Stimulated activated CD8-positive, alpha-beta memory T cell treated with anti-CD3 and anti-CD28 coated beads, Interleukin-12 subunit alpha, Interleukin-12 subunit beta, amount 100 ng/mL, for 4 hours (primary cell): ENCODE measurements around the gene CORO2A.
A peak's percentile ranks its signal among the peaks of the same experiment; 100 is the strongest.

ENCODE experiments used
- DNase-seq: peaks from one replicate; pipeline ENCODE4 v3.0.0-alpha.2; 2020; ENCODE audit warnings: low read depth

CORO2A gene

DNA sequence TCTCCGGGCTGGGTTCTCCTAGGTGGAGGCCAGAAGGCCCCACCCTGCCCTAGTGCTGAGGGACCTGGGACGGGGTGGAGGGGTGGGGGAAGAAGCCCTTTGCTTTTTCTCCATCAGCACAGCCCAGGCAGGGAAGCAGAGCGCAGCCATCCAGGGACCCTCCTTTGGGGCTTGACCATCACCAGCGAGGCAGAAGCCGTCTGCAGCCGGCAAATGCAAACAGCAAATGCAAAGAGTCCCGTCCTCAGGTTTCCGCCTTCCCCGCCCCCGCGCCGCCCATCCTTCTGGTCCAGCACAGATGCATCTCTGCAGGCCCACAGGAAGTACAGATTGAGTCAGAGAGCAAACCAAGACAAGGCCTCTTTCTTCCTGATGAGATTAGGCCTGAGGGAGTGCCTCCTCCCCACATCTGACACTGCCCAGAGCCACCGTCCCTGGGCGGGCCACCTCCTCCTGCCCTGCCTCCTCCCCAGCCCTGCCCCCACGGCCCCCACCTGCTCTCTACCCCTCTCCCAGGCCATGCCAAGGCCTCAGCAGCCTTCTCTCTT, 23.4 kb downstream of the CORO2A start:
- DNase-seq = peak; percentile 10

DNA sequence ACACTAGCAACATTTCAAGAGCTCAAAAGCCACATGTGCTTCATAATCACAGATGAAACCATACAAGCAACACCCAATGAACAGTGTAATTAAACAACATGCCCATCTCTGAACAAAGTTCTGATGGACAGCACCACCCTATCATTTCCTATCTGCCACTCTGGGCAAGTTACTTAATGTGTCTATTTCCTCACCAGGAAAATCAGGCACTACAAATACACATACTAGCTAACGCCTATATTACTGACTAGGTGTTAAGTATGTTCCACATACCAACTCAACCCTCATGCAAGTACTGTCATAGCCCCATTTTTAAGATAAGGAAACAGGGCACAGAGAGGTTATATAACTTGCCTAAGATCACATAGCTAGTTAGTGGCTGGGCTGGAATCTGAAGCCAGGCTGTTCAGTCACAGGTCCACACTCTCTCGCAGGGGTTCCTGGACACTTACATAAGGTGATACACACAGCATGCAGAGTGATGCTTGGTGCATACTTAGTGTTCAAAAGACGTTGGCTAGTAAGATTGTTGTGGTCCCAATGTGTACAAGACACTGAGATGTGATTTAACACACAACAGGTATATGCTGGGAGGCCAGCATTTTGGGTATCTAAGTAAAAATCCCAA, 24.2 kb downstream of the CORO2A start:
- no peak for DNase-seq

GRCh38 chr9:98164912-98165311, 27.5 kb downstream of the CORO2A start:
- DNase-seq = no peak

GRCh38 chr9:98162613-98163012, 29.8 kb downstream of the CORO2A start:
- no peak for DNase-seq

GRCh38 chr9:98161851-98162250, 30.6 kb downstream of the CORO2A start:
- DNase-seq = no peak

DNA sequence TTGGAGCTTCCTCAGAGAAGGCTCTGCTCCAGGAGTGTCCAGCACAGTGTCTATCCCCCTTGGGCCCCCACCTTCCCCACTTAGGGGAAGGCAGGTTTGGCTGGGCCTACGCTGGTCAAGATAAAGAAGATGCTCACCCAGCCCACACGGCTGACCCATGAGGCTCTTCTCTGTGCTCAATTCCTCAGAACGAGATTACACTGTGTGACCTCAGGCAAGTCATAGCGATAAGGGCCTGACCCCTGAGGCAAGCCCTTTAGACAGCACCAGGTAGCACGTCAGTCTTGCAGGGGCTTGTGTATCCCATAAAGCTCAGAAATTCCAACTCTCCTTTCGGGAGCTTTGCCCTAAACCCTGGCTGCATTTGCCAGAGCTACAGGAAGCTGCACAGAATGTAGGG, 32.6 kb downstream of the CORO2A start:
- no peak for DNase-seq

DNA sequence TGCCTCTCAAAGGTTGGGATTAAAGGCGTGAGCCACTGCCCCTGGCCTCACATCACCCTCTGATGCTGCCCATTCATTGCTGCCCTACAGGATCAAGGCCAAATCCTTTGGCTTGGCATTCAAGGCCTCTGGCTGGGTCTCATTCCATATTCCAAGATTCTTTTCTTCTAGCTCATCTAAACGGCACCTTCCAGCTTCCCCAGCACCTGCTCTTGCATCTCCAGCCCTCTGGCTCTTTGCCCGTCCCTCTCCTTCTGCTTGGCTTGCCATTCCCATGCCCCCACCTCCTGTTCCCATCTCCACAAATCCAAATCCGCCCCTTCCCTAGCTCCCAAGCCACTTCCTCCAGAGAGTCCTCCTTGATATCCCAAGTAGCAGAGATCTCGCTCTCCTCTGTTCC, 33.1 kb downstream of the CORO2A start:
- no peak for DNase-seq

GRCh38 chr9:98158071-98158831, 34.2 kb downstream of the CORO2A start:
- no peak for DNase-seq

DNA sequence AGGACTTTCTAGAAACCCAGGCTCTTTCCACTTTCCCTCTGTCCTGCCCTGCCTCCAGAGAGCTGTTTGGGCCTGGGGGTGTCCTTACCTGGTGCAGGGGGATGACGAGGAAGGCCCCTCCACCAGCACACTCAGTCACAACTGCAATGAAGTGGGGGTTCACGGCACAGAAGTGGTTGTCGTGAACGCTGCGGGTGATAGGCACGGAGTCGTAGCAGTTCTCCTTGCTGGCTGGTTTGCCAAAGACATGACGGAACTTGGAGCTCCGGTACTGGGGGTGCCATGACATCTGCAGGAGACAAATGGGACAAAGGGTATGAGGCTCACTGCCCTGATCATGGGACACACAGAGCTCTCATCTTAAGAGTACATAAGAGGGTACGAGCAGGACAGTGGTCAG, 35.1 kb downstream of the CORO2A start:
- no peak for DNase-seq

DNA sequence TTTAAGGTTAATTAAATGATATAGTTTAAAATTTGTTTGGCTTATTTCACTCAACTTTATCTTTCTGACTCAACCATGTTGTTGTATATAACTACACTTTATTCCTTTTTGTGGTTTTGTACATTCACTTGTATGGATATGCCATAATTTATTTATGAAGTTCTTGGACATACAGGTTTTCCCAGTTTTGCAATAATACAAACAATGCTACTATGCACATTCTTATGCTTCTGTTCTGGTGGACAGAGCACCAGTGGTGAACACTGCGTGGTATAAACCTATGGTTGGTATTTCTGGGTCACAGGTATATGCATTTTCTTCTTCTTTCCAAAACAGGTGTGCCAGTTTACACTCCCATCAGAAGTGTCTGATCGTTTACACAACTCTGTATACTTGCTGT, 37.8 kb downstream of the CORO2A start:
- DNase-seq = no peak

GRCh38 chr9:98152526-98152925, 39.9 kb downstream of the CORO2A start:
- no peak for DNase-seq

GRCh38 chr9:98150721-98151120, 41.7 kb downstream of the CORO2A start:
- no peak for DNase-seq

- no peak for DNase-seq
These were observed 42.3 kb downstream of the CORO2A start for GRCh38 chr9:98150164-98150563.

DNA sequence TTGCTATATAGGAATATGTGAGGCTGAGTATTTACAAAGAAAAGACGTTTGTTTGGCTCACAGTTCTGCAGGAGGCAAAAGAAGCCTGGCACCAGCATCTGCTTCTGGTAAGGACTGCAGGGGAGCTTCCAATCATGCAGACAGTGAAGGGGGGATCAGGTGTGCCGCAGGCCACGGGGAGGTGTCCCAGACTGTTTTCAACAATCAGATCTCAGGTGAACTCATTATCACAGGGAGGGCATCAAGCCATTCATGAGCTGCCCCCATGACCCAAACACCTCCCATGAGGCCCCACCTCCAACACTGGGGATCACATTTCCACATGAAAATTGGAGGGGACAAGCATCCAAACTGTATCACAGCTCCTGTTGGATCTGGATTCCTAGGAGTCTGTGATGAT, 43.0 kb downstream of the CORO2A start:
- no peak for DNase-seq

DNA sequence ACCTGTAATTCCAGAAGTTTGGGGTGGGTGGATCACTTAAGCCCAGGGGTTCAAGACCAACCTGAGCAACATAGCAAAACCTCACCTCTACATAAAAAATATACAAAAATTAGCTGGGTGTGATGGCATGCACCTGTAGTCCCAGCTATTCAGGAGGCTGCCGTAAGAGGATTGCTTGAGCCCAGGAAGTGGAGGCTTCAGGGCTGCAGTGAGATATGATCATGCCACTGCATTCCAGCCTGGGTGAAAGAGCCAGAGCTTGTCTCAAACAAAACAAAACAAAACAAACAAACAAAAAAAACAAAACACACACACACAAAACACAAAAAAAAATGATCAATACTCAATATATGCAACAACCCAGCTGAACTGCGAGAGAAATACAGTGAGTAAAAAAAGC, 44.0 kb downstream of the CORO2A start:
- DNase-seq = no peak

DNA sequence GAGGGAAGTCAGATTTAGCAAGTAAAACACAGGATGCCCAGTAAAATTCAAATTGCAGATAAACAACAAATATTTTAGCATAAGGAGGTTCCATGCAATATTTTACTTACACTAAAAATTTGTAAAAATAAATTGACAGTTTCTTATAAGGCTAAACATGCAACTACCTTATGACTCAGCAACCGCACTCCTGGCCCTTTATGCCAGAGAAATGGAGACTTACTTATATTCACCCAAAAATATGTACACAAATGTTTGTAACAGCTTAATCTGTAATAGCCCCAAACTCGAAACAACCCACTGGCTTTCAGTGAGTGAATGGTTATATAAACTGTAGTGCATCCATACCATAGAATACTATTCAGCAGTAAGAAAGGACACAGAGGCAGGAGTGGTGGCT, 44.9 kb downstream of the CORO2A start:
- DNase-seq = no peak

DNA sequence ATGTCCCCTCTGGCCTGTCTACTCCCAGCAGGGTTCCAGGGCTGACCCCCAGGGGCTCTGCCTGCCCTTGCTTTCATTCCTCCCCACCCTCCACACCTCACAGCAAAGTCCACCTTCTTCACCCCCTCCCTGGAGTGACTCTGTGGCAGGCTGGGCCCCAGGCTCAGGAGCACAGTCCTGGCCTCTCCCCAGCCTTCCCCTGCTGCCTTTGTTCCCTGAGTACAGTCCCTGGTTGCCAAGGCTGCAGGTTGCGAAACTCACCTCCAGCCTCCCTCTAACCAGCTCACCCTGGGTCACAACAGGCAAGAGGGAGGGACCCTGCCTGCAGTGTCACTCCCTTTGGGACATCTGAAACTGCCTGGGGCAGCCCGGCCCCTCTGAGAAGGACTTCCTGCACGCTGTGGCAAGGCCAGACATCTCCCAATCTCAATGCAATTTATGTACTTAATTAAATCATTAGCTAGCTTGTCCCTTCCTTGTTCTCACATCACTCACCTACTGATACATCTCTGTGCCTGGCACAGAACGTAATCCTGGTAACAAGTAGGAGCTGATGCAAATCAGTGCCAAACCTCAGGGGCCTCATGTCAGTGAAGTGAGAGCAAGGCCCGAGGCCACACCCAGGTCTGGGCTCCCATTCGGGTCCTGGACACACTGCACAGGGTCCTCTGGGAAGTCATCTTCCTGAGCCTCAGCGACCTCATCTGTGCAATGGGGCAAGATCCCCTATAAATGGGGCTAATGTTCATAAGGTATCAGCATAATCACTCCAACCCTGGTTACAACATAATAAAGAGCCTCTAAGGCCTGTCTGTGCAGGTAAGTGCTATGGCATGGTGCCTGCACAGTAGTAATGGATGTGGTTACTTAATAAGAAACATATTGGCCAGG, 46.1 kb downstream of the CORO2A start:
- no peak for DNase-seq

GRCh38 chr9:98144631-98145030, 47.8 kb downstream of the CORO2A start:
- no peak for DNase-seq

- DNase-seq = no peak
These were observed 48.4 kb downstream of the CORO2A start for GRCh38 chr9:98144076-98144475.

DNA sequence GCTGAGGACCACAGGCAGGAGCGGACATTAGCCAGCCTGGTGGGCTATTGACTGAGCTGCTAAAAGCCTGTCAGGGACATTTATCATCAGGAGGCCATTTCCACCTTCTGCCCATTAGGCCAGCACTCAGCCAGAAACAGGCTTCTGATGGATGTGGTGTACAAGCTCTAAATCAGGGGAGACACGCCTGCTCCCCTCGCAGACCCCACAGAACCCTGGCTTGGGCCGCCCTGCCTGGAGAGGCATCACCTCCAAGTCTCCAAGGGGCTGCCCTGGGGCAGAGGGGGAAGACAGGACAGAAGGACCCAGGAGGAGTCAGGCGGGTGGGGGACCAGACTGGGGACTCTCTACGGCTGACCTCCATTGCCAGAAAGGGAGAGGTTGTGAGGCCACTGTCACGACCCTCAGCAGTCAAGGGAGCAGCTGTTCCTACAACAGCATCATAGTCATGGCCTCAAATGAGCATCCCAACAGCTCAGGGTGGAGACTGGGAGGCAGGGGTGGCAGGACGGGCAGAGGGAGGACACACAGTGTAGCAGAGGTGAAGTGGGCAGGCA, 49.4 kb downstream of the CORO2A start:
- DNase-seq = no peak

DNA sequence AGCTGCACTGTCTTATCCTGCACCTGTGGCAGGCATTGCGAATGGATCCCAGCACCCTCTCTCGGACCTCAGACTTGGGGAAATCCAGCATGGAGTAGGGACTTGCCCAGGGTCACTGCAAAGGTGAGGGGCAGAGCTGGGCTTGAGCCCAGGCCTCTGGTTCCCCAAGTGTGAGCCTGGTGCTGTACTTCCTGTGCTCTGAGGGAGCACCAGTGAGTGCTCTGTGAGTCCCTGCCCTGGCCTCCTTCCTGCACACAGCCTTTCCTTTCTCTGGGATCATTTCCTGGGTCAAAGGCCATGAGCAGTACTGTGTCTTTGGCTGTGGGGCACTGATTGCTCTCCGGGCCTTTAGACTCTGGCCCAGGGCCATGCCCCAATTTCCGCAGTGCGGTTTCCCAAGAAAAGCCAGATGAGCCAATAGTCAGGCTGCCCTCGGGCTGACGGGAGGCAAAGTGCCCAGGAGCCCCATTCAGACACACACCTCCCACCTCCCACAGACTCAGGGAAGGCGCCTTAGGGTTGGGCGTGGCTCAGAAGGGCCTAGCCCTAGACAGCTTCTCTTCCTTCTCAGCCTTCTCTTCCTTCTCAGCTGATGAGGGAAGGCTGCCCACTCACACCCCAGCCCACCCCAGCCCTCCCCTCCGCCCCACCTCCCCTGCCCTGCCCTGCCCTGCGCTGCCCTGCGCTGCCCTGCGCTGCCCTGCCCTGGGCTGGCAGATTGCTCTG, 50.1 kb downstream of the CORO2A start:
- DNase-seq = no peak

DNA sequence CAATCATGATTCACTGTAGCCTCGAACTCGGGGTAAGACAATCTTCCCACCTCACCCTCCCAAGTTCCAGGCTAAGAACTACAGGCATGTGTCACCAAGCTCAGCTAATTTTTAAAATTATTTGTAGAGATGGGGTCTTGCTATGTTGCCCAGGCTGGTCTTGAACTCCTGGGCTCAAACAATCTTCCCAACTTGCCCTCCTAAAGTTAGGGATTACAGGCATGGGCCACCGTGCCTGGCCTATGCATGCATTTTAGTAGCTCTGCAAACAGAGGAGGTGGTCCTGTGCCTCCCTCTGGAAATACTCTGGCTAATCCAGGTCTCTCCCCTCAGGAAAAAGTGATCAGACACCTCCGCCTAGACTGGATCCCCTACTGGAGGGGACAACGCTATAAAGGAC, 51.9 kb downstream of the CORO2A start:
- no peak for DNase-seq
